ENCODE measurements around the gene PEX14.
A peak's percentile ranks its signal among the peaks of the same experiment; 100 is the strongest.

Gene PEX14

DNA sequence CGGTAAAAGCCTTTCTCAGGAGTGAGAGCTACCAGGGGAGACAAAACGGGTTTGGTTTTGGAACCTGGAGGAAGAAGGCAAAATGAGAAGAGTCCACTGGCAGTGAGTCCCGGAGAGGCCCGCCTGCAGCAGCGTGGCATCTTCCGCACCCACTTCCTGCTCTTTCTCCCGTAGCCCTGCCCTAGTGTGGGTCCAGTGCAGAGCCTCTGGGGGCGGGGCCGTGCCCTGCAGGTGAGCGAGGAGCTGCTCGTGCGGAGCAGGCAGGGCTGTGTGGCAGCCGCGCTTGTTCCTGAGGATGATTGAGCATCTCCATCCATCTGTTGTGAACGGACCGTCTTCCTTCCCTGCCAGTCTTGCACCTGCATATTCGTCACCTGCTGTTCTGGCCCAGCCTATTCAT lies 66.5 kb downstream of the PEX14 start:
- no peak for DNase-seq
- no peak for TF ChIP-seq GATA1 (IDR thresholded peaks at IDR 0.05; ENCODE audit: low read depth, low read length)
- no peak for TF ChIP-seq POLR2A (IDR thresholded peaks at IDR 0.05; ENCODE audit: low read length)

GRCh38 chr1:10544239-10544638 lies 69.5 kb downstream of the PEX14 start:
- TF ChIP-seq GATA1 (IDR thresholded peaks at IDR 0.05; ENCODE audit: low read depth, low read length) (no peak), POLR2A (IDR thresholded peaks at IDR 0.05; ENCODE audit: low read length) (no peak)
- DNase-seq: no peak

- TF ChIP-seq GATA1 (IDR thresholded peaks at IDR 0.05; ENCODE audit: low read depth, low read length) (no peak), POLR2A (IDR thresholded peaks at IDR 0.05; ENCODE audit: low read length) (no peak)
- DNase-seq: no peak
Observed at GRCh38 chr1:10546896-10547295, 72.1 kb downstream of the PEX14 start.

DNA sequence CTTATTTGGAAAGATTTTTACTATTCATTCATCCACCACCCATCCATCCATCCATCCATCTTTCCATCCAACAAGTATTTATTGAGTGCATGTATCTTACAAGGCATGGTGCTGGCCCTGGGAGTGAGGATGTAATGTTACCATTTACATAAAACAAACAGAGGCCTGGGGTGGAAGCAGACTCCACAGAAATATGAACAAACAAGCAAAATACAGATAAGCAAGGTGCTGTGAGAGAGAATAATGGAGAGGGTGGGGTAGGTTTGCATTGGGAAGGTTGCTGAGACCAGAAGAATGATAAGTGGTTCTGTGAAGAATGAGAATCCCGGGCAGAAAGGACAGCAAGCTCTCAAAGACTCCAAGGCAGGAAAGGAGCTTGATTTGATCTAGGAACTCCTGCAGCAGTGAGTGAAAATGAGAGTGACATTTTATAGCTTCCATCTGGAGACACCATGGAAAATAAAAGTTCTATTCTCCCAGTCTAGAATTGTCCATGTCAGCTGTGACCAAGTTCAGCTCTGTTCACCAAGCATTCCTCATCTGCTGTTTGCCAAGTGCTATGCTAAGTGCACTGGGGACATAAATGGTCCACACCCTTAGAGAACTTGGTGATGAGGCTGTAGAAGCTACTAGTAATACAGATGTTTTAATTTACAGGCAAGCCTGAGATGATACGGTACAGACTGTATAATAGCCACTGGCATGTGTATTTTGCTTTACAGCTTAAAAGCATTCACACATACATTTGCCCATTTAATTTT lies 75.3 kb downstream of the PEX14 start:
- DNase-seq: no peak
- TF ChIP-seq GATA1 (IDR thresholded peaks at IDR 0.05; ENCODE audit: low read depth, low read length) (no peak), POLR2A (IDR thresholded peaks at IDR 0.05; ENCODE audit: low read length) (no peak)

DNA sequence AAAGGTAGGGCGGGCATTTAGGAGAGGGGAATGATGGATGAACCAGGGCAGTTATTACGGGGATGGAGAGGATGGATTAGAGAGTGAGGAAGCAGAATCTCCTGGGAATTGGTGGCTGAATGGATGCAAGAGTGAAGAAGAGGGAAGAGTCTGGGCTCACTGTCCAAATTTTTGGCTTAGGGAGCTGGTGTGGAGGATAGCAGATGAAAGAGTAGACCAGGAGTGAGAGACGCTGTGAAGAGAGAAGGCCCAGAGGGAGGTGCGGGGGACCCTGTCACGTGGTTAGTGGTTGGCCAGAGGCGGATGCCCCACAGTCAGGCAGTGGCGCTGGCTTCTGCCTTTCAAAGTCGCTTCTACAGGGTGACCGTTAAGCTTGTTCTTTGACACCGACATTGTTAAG lies 78.4 kb downstream of the PEX14 start:
- TF ChIP-seq POLR2A (IDR thresholded peaks at IDR 0.05; ENCODE audit: low read length): no peak
- no peak for DNase-seq

GRCh38 chr1:10555635-10556429 lies 81.1 kb downstream of the PEX14 start:
- TF ChIP-seq GATA1 (IDR thresholded peaks at IDR 0.05; ENCODE audit: low read depth, low read length) (no peak), POLR2A (IDR thresholded peaks at IDR 0.05; ENCODE audit: low read length) (no peak)
- DNase-seq: no peak

- DNase-seq: no peak
- no peak for TF ChIP-seq GATA1 (IDR thresholded peaks at IDR 0.05; ENCODE audit: low read depth, low read length)
- no peak for TF ChIP-seq POLR2A (IDR thresholded peaks at IDR 0.05; ENCODE audit: low read length)
Observed at GRCh38 chr1:10556430-10557005, 81.8 kb downstream of the PEX14 start.

DNA sequence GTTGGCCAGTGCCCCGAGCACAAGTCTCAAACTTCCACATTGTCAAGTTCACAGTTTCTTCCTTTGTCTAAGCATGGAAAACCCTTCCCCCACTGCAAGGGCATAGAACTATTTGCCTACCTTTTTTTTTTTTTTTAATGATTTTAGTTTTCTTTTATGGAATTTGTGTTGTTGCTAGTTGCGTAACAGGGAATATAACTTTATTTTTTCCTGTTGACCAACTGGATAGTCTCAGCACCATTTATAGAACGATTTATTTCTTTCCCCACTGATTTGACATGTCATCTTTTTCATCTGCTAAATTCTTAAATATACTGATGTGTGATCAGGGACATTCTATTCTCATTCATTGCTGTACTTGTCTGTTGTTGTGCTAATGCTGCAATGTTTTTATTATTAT lies 83.0 kb downstream of the PEX14 start:
- TF ChIP-seq POLR2A (IDR thresholded peaks at IDR 0.05; ENCODE audit: low read length): no peak
- no peak for TF ChIP-seq GATA1 (IDR thresholded peaks at IDR 0.05; ENCODE audit: low read depth, low read length)

DNA sequence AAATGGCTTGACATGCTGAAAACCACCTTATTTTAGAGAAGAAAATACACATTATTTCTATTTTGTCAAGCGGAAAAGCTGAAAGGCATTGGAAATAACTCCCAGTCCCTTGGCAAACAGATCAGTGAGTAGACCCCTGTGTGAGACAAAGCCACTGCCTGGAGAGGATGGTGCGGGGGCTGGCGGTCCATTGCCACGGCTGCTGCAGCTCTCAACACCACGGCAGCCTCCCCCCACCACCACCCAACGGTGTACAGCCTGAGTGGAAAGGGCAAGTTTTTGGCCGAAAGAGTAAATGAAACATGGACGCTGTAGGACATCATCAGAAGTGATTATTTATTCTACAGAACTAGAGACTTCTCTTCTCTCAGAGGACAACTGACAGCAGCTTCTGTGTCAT lies 84.6 kb downstream of the PEX14 start:
- DNase-seq: no peak
- no peak for TF ChIP-seq GATA1 (IDR thresholded peaks at IDR 0.05; ENCODE audit: low read depth, low read length)
- TF ChIP-seq POLR2A (IDR thresholded peaks at IDR 0.05; ENCODE audit: low read length): no peak

More for the DNA sequence above, 83.0 kb downstream of the PEX14 start:
- DNase-seq: no peak

GRCh38 chr1:10561497-10561896 lies 86.7 kb downstream of the PEX14 start:
- no peak for DNase-seq
- TF ChIP-seq GATA1 (IDR thresholded peaks at IDR 0.05; ENCODE audit: low read depth, low read length) (no peak), POLR2A (IDR thresholded peaks at IDR 0.05; ENCODE audit: low read length) (no peak)

GRCh38 chr1:10561955-10562354 lies 87.2 kb downstream of the PEX14 start:
- DNase-seq: peak; percentile 10 to 13
- TF ChIP-seq GATA1 (IDR thresholded peaks at IDR 0.05; ENCODE audit: low read depth, low read length) (no peak), POLR2A (IDR thresholded peaks at IDR 0.05; ENCODE audit: low read length) (no peak)

- no peak for TF ChIP-seq POLR2A (IDR thresholded peaks at IDR 0.05; ENCODE audit: low read length)
- TF ChIP-seq GATA1 (IDR thresholded peaks at IDR 0.05; ENCODE audit: low read depth, low read length): no peak
- peak in 1 of 2 experiments; percentile 5 for DNase-seq
Observed at GRCh38 chr1:10564063-10564462, 89.3 kb downstream of the PEX14 start.

- DNase-seq: no peak
- no peak for TF ChIP-seq POLR2A (IDR thresholded peaks at IDR 0.05; ENCODE audit: low read length)
- TF ChIP-seq GATA1 (IDR thresholded peaks at IDR 0.05; ENCODE audit: low read depth, low read length): no peak
Observed at GRCh38 chr1:10569531-10569930, 94.8 kb downstream of the PEX14 start.

- no peak for DNase-seq
- TF ChIP-seq POLR2A (IDR thresholded peaks at IDR 0.05; ENCODE audit: low read length) (no peak), GATA1 (IDR thresholded peaks at IDR 0.05; ENCODE audit: low read depth, low read length) (no peak)
Observed at GRCh38 chr1:10575616-10576015, 100.9 kb downstream of the PEX14 start.

Data from erythroblast (primary cell).